H1 (cell line): ENCODE data around the gene CMSS1. TPM values are rescaled to one million over a fixed set of nuclear protein-coding genes. Genes with fewer than 3 reads are reported as not detected.

Experiments used
- CTCF ChIA-PET: fragments of 300-600 bp; sonication (Branson Sonifier 250); formaldehyde crosslinking; loops from one replicate; lab custom pipeline; 2021; ENCODE audit not compliant: partially characterized antibody; lab: Charles Lee
- POLR2A ChIA-PET: fragments of 300-600 bp; sonication (Branson Sonifier 250); formaldehyde crosslinking; loops from one replicate; lab custom pipeline; 2021; ENCODE audit warnings: inconsistent platforms; ENCODE audit not compliant: partially characterized antibody; lab: Charles Lee
- DNase-seq, 2 experiments: peaks; one replicate each; pipeline versions ENCODE4 v3.0.0 to v3.0.0-alpha.2; 2010 to 2022; ENCODE audit warnings: low spot score in 2 of 2, low read depth in 1 of 2, mixed read lengths in 1 of 2
- FAIRE-seq: peaks from 2 replicates; lab custom pipeline; 2011; peaks lifted over from hg19 to GRCh38; lab: Jason Lieb, UNC
- H2AFZ ChIP-seq: 2 replicates; pipeline ENCODE4 v1.8.1; 2012; ENCODE audit warnings: low read length, inconsistent platforms
- H2AK5ac ChIP-seq: 2 replicates; pipeline ENCODE4 v1.6.1; 2013; ENCODE audit warnings: low read depth, low read length
- H2BK120ac ChIP-seq: replicated peaks from 2 replicates; pipeline ENCODE3; 2013; ENCODE audit warnings: low read depth, low read length, inconsistent platforms
- H2BK12ac ChIP-seq: 2 replicates; pipeline ENCODE4 v1.6.1; 2013; ENCODE audit warnings: low read depth, low read length
- H2BK15ac ChIP-seq: 2 replicates; pipeline ENCODE4 v1.6.1; 2013; ENCODE audit warnings: low read length
- H2BK20ac ChIP-seq: 2 replicates; pipeline ENCODE4 v1.6.1; 2013; ENCODE audit warnings: low read length
- H2BK5ac ChIP-seq: 2 replicates; pipeline ENCODE4 v1.6.1; 2013; ENCODE audit warnings: low read depth, low read length
- H3K14ac ChIP-seq: 2 replicates; pipeline ENCODE4 v1.6.1; 2013; ENCODE audit warnings: inconsistent platforms; ENCODE audit not compliant: insufficient read length
- H3K18ac ChIP-seq: 2 replicates; pipeline ENCODE4 v1.6.1; 2013; ENCODE audit warnings: low read length; ENCODE audit errors: extremely low read depth
- H3K23ac ChIP-seq: 2 replicates; pipeline ENCODE4 v1.6.1; 2013; ENCODE audit warnings: inconsistent platforms; ENCODE audit not compliant: insufficient read length
- H3K23me2 ChIP-seq: 2 replicates; pipeline ENCODE4 v1.6.1; 2013; ENCODE audit warnings: low read depth, low read length
- H3K27ac ChIP-seq: 2 replicates; pipeline ENCODE4 v1.6.1; 2011; ENCODE audit warnings: low read depth, low read length, inconsistent platforms
- H3K27me3 ChIP-seq, 4 experiments: replicated peaks in 1 of 4; 1 replicate in 1 of 4; 2 replicates in 3 of 4; pipeline versions ENCODE4 v1.6.1 to v1.8.1; 2011 to 2013; ENCODE audit warnings: low read length in 3 of 4, mild to moderate bottlenecking in 3 of 4, inconsistent platforms in 2 of 4, mixed read lengths in 2 of 4, moderate library complexity in 1 of 4; ENCODE audit not compliant: control insufficient read depth in 3 of 4, insufficient read depth in 3 of 4; ENCODE audit errors: extremely low read depth in 1 of 4
- H3K36me3 ChIP-seq, 4 experiments: 2 replicates each; pipeline versions ENCODE4 v1.6.1 to v1.8.1; 2011 to 2013; ENCODE audit warnings: mild to moderate bottlenecking in 4 of 4, low read length in 3 of 4, moderate library complexity in 2 of 4, control low read depth in 1 of 4, inconsistent platforms in 1 of 4; ENCODE audit not compliant: insufficient read depth in 4 of 4, control insufficient read depth in 2 of 4
- H3K4ac ChIP-seq: replicated peaks from 2 replicates; pipeline ENCODE3; 2013; ENCODE audit warnings: low read length, low read depth, mixed read lengths, inconsistent platforms; ENCODE audit not compliant: insufficient read length
- H3K4me1 ChIP-seq, 4 experiments: replicated peaks in 1 of 4; 1 replicate in 1 of 4; 2 replicates in 3 of 4; pipeline versions ENCODE4 v1.6.1 to v1.8.1; 2011 to 2013; ENCODE audit warnings: low read length in 3 of 4, inconsistent platforms in 2 of 4, mixed read lengths in 1 of 4; ENCODE audit not compliant: insufficient read depth in 4 of 4, control insufficient read depth in 3 of 4
- H3K4me2 ChIP-seq, 2 experiments: 2 replicates each; pipeline versions ENCODE4 v1.6.1 to v1.8.1; 2011 to 2013; ENCODE audit warnings: low read depth in 2 of 2, low read length in 2 of 2, control low read depth in 1 of 2, inconsistent platforms in 1 of 2, mild to moderate bottlenecking in 1 of 2; ENCODE audit not compliant: insufficient read depth in 1 of 2
- H3K4me3 ChIP-seq, 4 experiments: fragments of 200-600, 300-600 bp in 1 of 4; sonication (generic), shearing (Covaris generic), sonication (Bioruptor Twin) in 1 of 4; 2 replicates each; pipeline versions ENCODE4 v1.5.1 to v1.8.1; 2011 to 2016; ENCODE audit warnings: low read length in 4 of 4, low read depth in 3 of 4, control low read depth in 2 of 4, inconsistent platforms in 2 of 4, mild to moderate bottlenecking in 2 of 4, mixed read lengths in 1 of 4, moderate library complexity in 1 of 4; ENCODE audit not compliant: insufficient read depth in 2 of 4; ENCODE audit errors: extremely low read depth in 1 of 4
- H3K56ac ChIP-seq: replicated peaks from 2 replicates; pipeline ENCODE3; 2013; ENCODE audit warnings: low read depth, mild to moderate bottlenecking, mixed read lengths, low read length, inconsistent platforms; ENCODE audit not compliant: insufficient read length
- H3K79me1 ChIP-seq: 2 replicates; pipeline ENCODE4 v1.6.1; 2013; ENCODE audit warnings: low read depth, low read length, control low read depth
- H3K79me2 ChIP-seq, 2 experiments: 2 replicates each; pipeline versions ENCODE4 v1.6.1 to v1.8.1; 2012 to 2013; ENCODE audit warnings: low read length in 2 of 2, mild to moderate bottlenecking in 2 of 2, inconsistent platforms in 1 of 2; ENCODE audit not compliant: insufficient read depth in 2 of 2, control insufficient read depth in 1 of 2
- H3K9ac ChIP-seq, 4 experiments: replicated peaks in 1 of 4; 1 replicate in 1 of 4; 2 replicates in 3 of 4; pipeline versions ENCODE4 v1.6.1 to v1.8.1; 2011 to 2013; ENCODE audit warnings: low read depth in 3 of 4, low read length in 3 of 4, control low read depth in 2 of 4, mild to moderate bottlenecking in 2 of 4, moderate library complexity in 2 of 4, inconsistent platforms in 1 of 4; ENCODE audit errors: extremely low read depth in 1 of 4
- H3K9me3 ChIP-seq, 2 experiments: 2 replicates each; pipeline versions ENCODE4 v1.6.1 to v1.8.1; 2012 to 2013; ENCODE audit warnings: mild to moderate bottlenecking in 2 of 2, moderate library complexity in 2 of 2, control low read depth in 1 of 2, inconsistent platforms in 1 of 2, low read depth in 1 of 2, low read length in 1 of 2, mixed read lengths in 1 of 2; ENCODE audit not compliant: insufficient read depth in 2 of 2
- H4K20me1 ChIP-seq, 2 experiments: replicated peaks in 1 of 2; 2 replicates each; pipeline versions ENCODE3 to v1.8.1; 2011 to 2013; ENCODE audit warnings: inconsistent platforms in 2 of 2, low read length in 2 of 2, mild to moderate bottlenecking in 1 of 2; ENCODE audit not compliant: insufficient read depth in 2 of 2, control insufficient read depth in 1 of 2
- H4K5ac ChIP-seq: 2 replicates; pipeline ENCODE4 v1.6.1; 2013; ENCODE audit warnings: low read length, low read depth, mixed read lengths, inconsistent platforms; ENCODE audit not compliant: insufficient read length
- H4K8ac ChIP-seq: 2 replicates; pipeline ENCODE4 v1.8.0; 2013; ENCODE audit warnings: mild to moderate bottlenecking, moderate library complexity, low read length, inconsistent platforms; ENCODE audit not compliant: insufficient read depth; ENCODE audit errors: extremely low read depth
- H4K91ac ChIP-seq: replicated peaks from 2 replicates; pipeline ENCODE3; 2013; ENCODE audit warnings: low read length, mixed read lengths, inconsistent platforms; ENCODE audit not compliant: insufficient read length
- CBX8 ChIP-seq: fragments of 300-800, 300-1000 bp; sonication (generic); IDR thresholded peaks from 2 replicates; pipeline ENCODE4 v1.7.1; 2016; ENCODE audit warnings: low read depth, low read length, borderline replicate concordance
- CEBPB ChIP-seq: IDR thresholded peaks from 2 replicates; pipeline ENCODE4 v1.6.1; 2012; ENCODE audit warnings: low read depth, low read length
- CHD2 ChIP-seq: IDR thresholded peaks from 2 replicates; pipeline ENCODE4 v1.6.1; 2012; ENCODE audit warnings: low read length, improper control_type of control experiment
- CTCF ChIP-seq, 3 experiments: IDR thresholded peaks; 1 replicate in 2 of 3; 2 replicates in 1 of 3; pipeline versions ENCODE4 v1.5.1 to v1.6.1; 2011; ENCODE audit warnings: low read length in 3 of 3, mild to moderate bottlenecking in 3 of 3, inconsistent platforms in 2 of 3, low read depth in 1 of 3, moderate library complexity in 1 of 3; ENCODE audit not compliant: insufficient read depth in 1 of 3; ENCODE audit errors: control extremely low read depth in 1 of 3
- EZH2 ChIP-seq: fragments of 200-600 bp; sonication (generic); IDR thresholded peaks from 2 replicates; pipeline ENCODE4 v1.7.1; 2012; ENCODE audit warnings: low read depth, mild to moderate bottlenecking, moderate library complexity, low read length, inconsistent platforms; ENCODE audit not compliant: severe bottlenecking
- HDAC6 ChIP-seq: IDR thresholded peaks from one replicate; pipeline ENCODE4 v1.7.1; 2012; ENCODE audit warnings: low read depth, mild to moderate bottlenecking, inconsistent platforms, low read length, moderate library complexity
- JUN ChIP-seq: IDR thresholded peaks from 2 replicates; pipeline ENCODE4 v1.6.1; 2011; ENCODE audit warnings: low read depth, mild to moderate bottlenecking, improper control_type of control experiment, low read length
- KDM1A ChIP-seq: fragments of 200-600, 300-600 bp; sonication (generic); IDR thresholded peaks from 2 replicates; pipeline ENCODE4 v1.7.1; 2016; ENCODE audit warnings: mild to moderate bottlenecking, low read length, borderline replicate concordance
- POLR2AphosphoS5 ChIP-seq: IDR thresholded peaks from 2 replicates; pipeline ENCODE4 v1.6.1; 2011; ENCODE audit warnings: low read depth, low read length
- RFX5 ChIP-seq: IDR thresholded peaks from 2 replicates; pipeline ENCODE4 v1.6.1; 2011; ENCODE audit warnings: low read depth, low read length, improper control_type of control experiment, borderline replicate concordance
- TAF1 ChIP-seq: IDR thresholded peaks from 2 replicates; pipeline ENCODE4 v1.6.1; 2011; ENCODE audit warnings: mild to moderate bottlenecking, low read depth, low read length
- YY1 ChIP-seq: IDR thresholded peaks from 2 replicates; pipeline ENCODE4 v1.6.1; 2011; ENCODE audit warnings: low read depth, mild to moderate bottlenecking, low read length
- ZNF274 ChIP-seq: IDR thresholded peaks from 2 replicates; pipeline ENCODE4 v1.7.0; 2012; ENCODE audit warnings: low read length, borderline replicate concordance; ENCODE audit errors: extremely low read depth
- WGBS, 2 experiments: shearing (Covaris generic) in 1 of 2; methylation state at CpG; one replicate each; pipeline versions ENCODE4 v1.1.6 to v1.1.7; 2013 to 2015; ENCODE audit warnings: low lambda C conversion rate in 2 of 2, mixed read lengths in 2 of 2, inconsistent platforms in 1 of 2, low coverage in 1 of 2, missing lambda C conversion rate in 1 of 2; ENCODE audit not compliant: insufficient replicate concordance in 2 of 2, insufficient coverage in 1 of 2, insufficient read length in 1 of 2; ENCODE audit errors: extremely low coverage in 1 of 2, missing lambda C conversion rate in 1 of 2; 5-methylcytosine and 5-hydroxymethylcytosine counted together
- polyA plus RNA-seq, 7 experiments: library from polyadenylated mRNA; depleted of rRNA in 3 of 7; stranded (reverse) in 5 of 7; unstranded in 2 of 7; fragments of >200 nt in 5 of 7; fragments of 200-250 nt in 2 of 7; gene quantifications; 1 replicate in 5 of 7; 2 replicates in 1 of 7; 4 replicates in 1 of 7; pipeline versions ENCODE4 v1.2.1 to v1.2.3, GENCODE V29; 2011 to 2013; ENCODE audit warnings: missing spikeins in 2 of 7, mixed read lengths in 2 of 7
- total RNA-seq: library from RNA; stranded (reverse); fragmentation: NEBNext Ultra II Directional; extraction: Animal tissue kit (Norgen Biotek cat#: 25700); gene quantifications from 2 replicates; pipeline ENCODE4 v1.2.1, GENCODE V29; 2021

The CMSS1 gene
- total and polyA plus RNA-seq, 2 of the 8 experiments (the other 6 are each of a cell fraction or from before 2014, with no cell fraction given), result 15.2 to 75.1 TPM

GRCh38 chr3:100120012-100120411 lies 302.4 kb downstream of the CMSS1 start:
- Histone ChIP-seq H4K20me1 (no peaks in the 10 kb centered on the region), H2BK12ac (no peak overlapping the region), H3K79me1 (no peaks in the 10 kb centered on the region), H3K14ac (no peak overlapping the region), H3K4ac (no peak overlapping the region), H3K4me2 (no peak overlapping the region), H3K9ac (no peak overlapping the region), H2BK120ac (no peak overlapping the region), H3K23ac (no peak overlapping the region), H2BK5ac (no peak overlapping the region), H2AFZ (no peak overlapping the region), H3K9me3 (no peaks in the 10 kb centered on the region), H3K27ac (no peak overlapping the region), H4K8ac (no peak overlapping the region), H3K23me2 (no peaks in the 10 kb centered on the region), H3K27me3 (no peaks in the 10 kb centered on the region), H3K79me2 (no peaks in the 10 kb centered on the region), H4K5ac (no peak overlapping the region), H3K36me3 (no peaks in the 10 kb centered on the region), H2BK15ac (no peak overlapping the region), H4K91ac (no peak overlapping the region), H3K4me3 (no peak overlapping the region), H2BK20ac (no peak overlapping the region), H3K18ac (no peak overlapping the region), H2AK5ac (no peak overlapping the region), H3K4me1 (peaks cover 0 to 2% (median under 1%) of the 10 kb centered on the region in 4 experiments; a peak in 1 of 7 replicates), H3K56ac (no peak overlapping the region)
- ChIA-PET POLR2A (no interaction called here), CTCF (interaction anchor here (1.5 to 1.6 kb wide), 2 partner anchors 10 to 134 kb away, joined by 3 to 4 read pairs; no protein-coding TSS in a partner anchor)
- no peak for DNase-seq
- no peak for TF ChIP-seq RFX5
- TF ChIP-seq CBX8, result no peak
- TF ChIP-seq JUN, result no peak
- no peak for TF ChIP-seq CTCF (IDR thresholded peaks at IDR 0.05; ENCODE audit: control extremely low read depth in 1 of 3, insufficient read depth in 1 of 3, low read depth in 1 of 3, low read length in 3 of 3)
- TF ChIP-seq CEBPB, result no peak
- TF ChIP-seq CHD2, result no peak
- TF ChIP-seq EZH2, result no peak
- no peak for TF ChIP-seq ZNF274
- no peak for TF ChIP-seq YY1
- TF ChIP-seq KDM1A, result no peak
- no peak for TF ChIP-seq HDAC6
- no peak for TF ChIP-seq POLR2AphosphoS5
- TF ChIP-seq TAF1, result no peak
- WGBS, 2 experiments, result 90% methylated on average over 1 of the region's 1 CpG; no CpG with 5 or more reads in 1 of the 2 experiments
- no peak for FAIRE-seq
